H1 (cell line): ENCODE results near the gene LHFPL6. TPM values are rescaled to one million over a fixed set of nuclear protein-coding genes. Genes with fewer than 3 reads are reported as not detected.

ENCODE experiments used
- CTCF ChIA-PET: fragments of 300-600 bp; sonication (Branson Sonifier 250); formaldehyde crosslinking; loops from one replicate; lab custom pipeline; 2021; ENCODE audit not compliant: partially characterized antibody; lab: Charles Lee
- POLR2A ChIA-PET: fragments of 300-600 bp; sonication (Branson Sonifier 250); formaldehyde crosslinking; loops from one replicate; lab custom pipeline; 2021; ENCODE audit warnings: inconsistent platforms; ENCODE audit not compliant: partially characterized antibody; lab: Charles Lee
- DNase-seq, 2 experiments: peaks; one replicate each; pipeline versions ENCODE4 v3.0.0 to v3.0.0-alpha.2; 2010 to 2022; ENCODE audit warnings: low spot score in 2 of 2, low read depth in 1 of 2, mixed read lengths in 1 of 2
- FAIRE-seq: peaks from 2 replicates; lab custom pipeline; 2011; peaks lifted over from hg19 to GRCh38; lab: Jason Lieb, UNC
- H2AFZ ChIP-seq: 2 replicates; pipeline ENCODE4 v1.8.1; 2012; ENCODE audit warnings: low read length, inconsistent platforms
- H2AK5ac ChIP-seq: 2 replicates; pipeline ENCODE4 v1.6.1; 2013; ENCODE audit warnings: low read depth, low read length
- H2BK120ac ChIP-seq: replicated peaks from 2 replicates; pipeline ENCODE3; 2013; ENCODE audit warnings: low read depth, low read length, inconsistent platforms
- H2BK12ac ChIP-seq: 2 replicates; pipeline ENCODE4 v1.6.1; 2013; ENCODE audit warnings: low read depth, low read length
- H2BK15ac ChIP-seq: 2 replicates; pipeline ENCODE4 v1.6.1; 2013; ENCODE audit warnings: low read length
- H2BK20ac ChIP-seq: 2 replicates; pipeline ENCODE4 v1.6.1; 2013; ENCODE audit warnings: low read length
- H2BK5ac ChIP-seq: 2 replicates; pipeline ENCODE4 v1.6.1; 2013; ENCODE audit warnings: low read depth, low read length
- H3K14ac ChIP-seq: 2 replicates; pipeline ENCODE4 v1.6.1; 2013; ENCODE audit warnings: inconsistent platforms; ENCODE audit not compliant: insufficient read length
- H3K18ac ChIP-seq: 2 replicates; pipeline ENCODE4 v1.6.1; 2013; ENCODE audit warnings: low read length; ENCODE audit errors: extremely low read depth
- H3K23ac ChIP-seq: 2 replicates; pipeline ENCODE4 v1.6.1; 2013; ENCODE audit warnings: inconsistent platforms; ENCODE audit not compliant: insufficient read length
- H3K23me2 ChIP-seq: 2 replicates; pipeline ENCODE4 v1.6.1; 2013; ENCODE audit warnings: low read depth, low read length
- H3K27ac ChIP-seq: 2 replicates; pipeline ENCODE4 v1.6.1; 2011; ENCODE audit warnings: low read depth, low read length, inconsistent platforms
- H3K27me3 ChIP-seq, 4 experiments: replicated peaks in 1 of 4; 1 replicate in 1 of 4; 2 replicates in 3 of 4; pipeline versions ENCODE4 v1.6.1 to v1.8.1; 2011 to 2013; ENCODE audit warnings: low read length in 3 of 4, mild to moderate bottlenecking in 3 of 4, inconsistent platforms in 2 of 4, mixed read lengths in 2 of 4, moderate library complexity in 1 of 4; ENCODE audit not compliant: control insufficient read depth in 3 of 4, insufficient read depth in 3 of 4; ENCODE audit errors: extremely low read depth in 1 of 4
- H3K36me3 ChIP-seq, 4 experiments: 2 replicates each; pipeline versions ENCODE4 v1.6.1 to v1.8.1; 2011 to 2013; ENCODE audit warnings: mild to moderate bottlenecking in 4 of 4, low read length in 3 of 4, moderate library complexity in 2 of 4, control low read depth in 1 of 4, inconsistent platforms in 1 of 4; ENCODE audit not compliant: insufficient read depth in 4 of 4, control insufficient read depth in 2 of 4
- H3K4ac ChIP-seq: replicated peaks from 2 replicates; pipeline ENCODE3; 2013; ENCODE audit warnings: low read length, low read depth, mixed read lengths, inconsistent platforms; ENCODE audit not compliant: insufficient read length
- H3K4me1 ChIP-seq, 4 experiments: replicated peaks in 1 of 4; 1 replicate in 1 of 4; 2 replicates in 3 of 4; pipeline versions ENCODE4 v1.6.1 to v1.8.1; 2011 to 2013; ENCODE audit warnings: low read length in 3 of 4, inconsistent platforms in 2 of 4, mixed read lengths in 1 of 4; ENCODE audit not compliant: insufficient read depth in 4 of 4, control insufficient read depth in 3 of 4
- H3K4me2 ChIP-seq, 2 experiments: 2 replicates each; pipeline versions ENCODE4 v1.6.1 to v1.8.1; 2011 to 2013; ENCODE audit warnings: low read depth in 2 of 2, low read length in 2 of 2, control low read depth in 1 of 2, inconsistent platforms in 1 of 2, mild to moderate bottlenecking in 1 of 2; ENCODE audit not compliant: insufficient read depth in 1 of 2
- H3K4me3 ChIP-seq, 4 experiments: fragments of 200-600, 300-600 bp in 1 of 4; sonication (generic), shearing (Covaris generic), sonication (Bioruptor Twin) in 1 of 4; 2 replicates each; pipeline versions ENCODE4 v1.5.1 to v1.8.1; 2011 to 2016; ENCODE audit warnings: low read length in 4 of 4, low read depth in 3 of 4, control low read depth in 2 of 4, inconsistent platforms in 2 of 4, mild to moderate bottlenecking in 2 of 4, mixed read lengths in 1 of 4, moderate library complexity in 1 of 4; ENCODE audit not compliant: insufficient read depth in 2 of 4; ENCODE audit errors: extremely low read depth in 1 of 4
- H3K56ac ChIP-seq: replicated peaks from 2 replicates; pipeline ENCODE3; 2013; ENCODE audit warnings: low read depth, mild to moderate bottlenecking, mixed read lengths, low read length, inconsistent platforms; ENCODE audit not compliant: insufficient read length
- H3K79me1 ChIP-seq: 2 replicates; pipeline ENCODE4 v1.6.1; 2013; ENCODE audit warnings: low read depth, low read length, control low read depth
- H3K79me2 ChIP-seq, 2 experiments: 2 replicates each; pipeline versions ENCODE4 v1.6.1 to v1.8.1; 2012 to 2013; ENCODE audit warnings: low read length in 2 of 2, mild to moderate bottlenecking in 2 of 2, inconsistent platforms in 1 of 2; ENCODE audit not compliant: insufficient read depth in 2 of 2, control insufficient read depth in 1 of 2
- H3K9ac ChIP-seq, 4 experiments: replicated peaks in 1 of 4; 1 replicate in 1 of 4; 2 replicates in 3 of 4; pipeline versions ENCODE4 v1.6.1 to v1.8.1; 2011 to 2013; ENCODE audit warnings: low read depth in 3 of 4, low read length in 3 of 4, control low read depth in 2 of 4, mild to moderate bottlenecking in 2 of 4, moderate library complexity in 2 of 4, inconsistent platforms in 1 of 4; ENCODE audit errors: extremely low read depth in 1 of 4
- H3K9me3 ChIP-seq, 2 experiments: 2 replicates each; pipeline versions ENCODE4 v1.6.1 to v1.8.1; 2012 to 2013; ENCODE audit warnings: mild to moderate bottlenecking in 2 of 2, moderate library complexity in 2 of 2, control low read depth in 1 of 2, inconsistent platforms in 1 of 2, low read depth in 1 of 2, low read length in 1 of 2, mixed read lengths in 1 of 2; ENCODE audit not compliant: insufficient read depth in 2 of 2
- H4K20me1 ChIP-seq, 2 experiments: replicated peaks in 1 of 2; 2 replicates each; pipeline versions ENCODE3 to v1.8.1; 2011 to 2013; ENCODE audit warnings: inconsistent platforms in 2 of 2, low read length in 2 of 2, mild to moderate bottlenecking in 1 of 2; ENCODE audit not compliant: insufficient read depth in 2 of 2, control insufficient read depth in 1 of 2
- H4K5ac ChIP-seq: 2 replicates; pipeline ENCODE4 v1.6.1; 2013; ENCODE audit warnings: low read length, low read depth, mixed read lengths, inconsistent platforms; ENCODE audit not compliant: insufficient read length
- H4K8ac ChIP-seq: 2 replicates; pipeline ENCODE4 v1.8.0; 2013; ENCODE audit warnings: mild to moderate bottlenecking, moderate library complexity, low read length, inconsistent platforms; ENCODE audit not compliant: insufficient read depth; ENCODE audit errors: extremely low read depth
- H4K91ac ChIP-seq: replicated peaks from 2 replicates; pipeline ENCODE3; 2013; ENCODE audit warnings: low read length, mixed read lengths, inconsistent platforms; ENCODE audit not compliant: insufficient read length
- CREB1 ChIP-seq: IDR thresholded peaks from 2 replicates; pipeline ENCODE4 v1.6.1; 2012; ENCODE audit warnings: inconsistent platforms
- RXRA ChIP-seq: IDR thresholded peaks from 2 replicates; pipeline ENCODE4 v1.6.1; 2011; ENCODE audit warnings: low read depth, mild to moderate bottlenecking, low read length, moderate library complexity; ENCODE audit not compliant: insufficient read depth
- SIX5 ChIP-seq: IDR thresholded peaks from 2 replicates; pipeline ENCODE4 v1.6.1; 2011; ENCODE audit warnings: mild to moderate bottlenecking, low read depth, low read length
- SP2 ChIP-seq: IDR thresholded peaks from 2 replicates; pipeline ENCODE4 v1.6.1; 2012; ENCODE audit warnings: mild to moderate bottlenecking, low read length, inconsistent platforms
- SRF ChIP-seq: IDR thresholded peaks from 2 replicates; pipeline ENCODE4 v1.6.1; 2011; ENCODE audit warnings: mild to moderate bottlenecking, low read depth, low read length, moderate library complexity
- TAF1 ChIP-seq: IDR thresholded peaks from 2 replicates; pipeline ENCODE4 v1.6.1; 2011; ENCODE audit warnings: mild to moderate bottlenecking, low read depth, low read length
- TAF7 ChIP-seq: optimal IDR thresholded peaks from 2 replicates; pipeline ENCODE3; 2011; ENCODE audit warnings: low read depth, mild to moderate bottlenecking, inconsistent platforms, low read length, moderate library complexity, borderline replicate concordance
- WGBS, 2 experiments: shearing (Covaris generic) in 1 of 2; methylation state at CpG; one replicate each; pipeline versions ENCODE4 v1.1.6 to v1.1.7; 2013 to 2015; ENCODE audit warnings: low lambda C conversion rate in 2 of 2, mixed read lengths in 2 of 2, inconsistent platforms in 1 of 2, low coverage in 1 of 2, missing lambda C conversion rate in 1 of 2; ENCODE audit not compliant: insufficient replicate concordance in 2 of 2, insufficient coverage in 1 of 2, insufficient read length in 1 of 2; ENCODE audit errors: extremely low coverage in 1 of 2, missing lambda C conversion rate in 1 of 2; 5-methylcytosine and 5-hydroxymethylcytosine counted together
- polyA plus RNA-seq, 7 experiments: library from polyadenylated mRNA; depleted of rRNA in 3 of 7; stranded (reverse) in 5 of 7; unstranded in 2 of 7; fragments of >200 nt in 5 of 7; fragments of 200-250 nt in 2 of 7; gene quantifications; 1 replicate in 5 of 7; 2 replicates in 1 of 7; 4 replicates in 1 of 7; pipeline versions ENCODE4 v1.2.1 to v1.2.3, GENCODE V29; 2011 to 2013; ENCODE audit warnings: missing spikeins in 2 of 7, mixed read lengths in 2 of 7
- total RNA-seq: library from RNA; stranded (reverse); fragmentation: NEBNext Ultra II Directional; extraction: Animal tissue kit (Norgen Biotek cat#: 25700); gene quantifications from 2 replicates; pipeline ENCODE4 v1.2.1, GENCODE V29; 2021

The LHFPL6 gene
- total and polyA plus RNA-seq, 2 of the 8 experiments (the other 6 are each of a cell fraction or from before 2014, with no cell fraction given): 7.6 to 17.0 TPM

DNA sequence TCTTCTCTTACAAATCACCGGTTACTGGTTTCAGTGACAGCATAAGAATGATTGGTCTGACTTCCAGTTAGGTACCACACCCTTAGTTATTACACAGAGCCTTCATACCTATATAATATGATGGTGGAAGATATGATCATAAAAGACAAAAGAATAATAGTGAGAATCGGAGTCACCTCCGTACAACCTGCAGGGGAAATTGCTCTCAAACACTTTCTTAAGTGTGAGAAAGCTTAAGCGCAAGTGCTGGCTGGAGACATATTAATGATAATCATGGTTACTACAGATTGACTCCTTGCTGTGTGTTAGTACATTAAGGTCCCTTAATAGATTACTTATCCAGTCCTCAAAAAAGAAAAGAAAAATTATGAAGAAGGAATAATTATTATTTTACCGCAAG, 1.8 kb upstream of the LHFPL6 start:
- 83% methylated on average over 5 of the region's 5 CpGs; no CpG with 5 or more reads in 1 of the 2 experiments for WGBS, 2 experiments
- no peak for DNase-seq
- Histone ChIP-seq H3K79me1 (no peaks in the 10 kb centered on the region), H4K20me1 (no peaks in the 10 kb centered on the region), H3K4me3 (no peak overlapping the region), H3K27ac (no peak overlapping the region), H2BK5ac (no peak overlapping the region), H2AK5ac (no peak overlapping the region), H3K9me3 (no peaks in the 10 kb centered on the region), H2BK20ac (no peak overlapping the region), H3K56ac (no peak overlapping the region), H2AFZ (no peak overlapping the region)
- no peak for TF ChIP-seq TAF7
- TF ChIP-seq SIX5: no peak
- no peak for TF ChIP-seq TAF1
- TF ChIP-seq SRF: no peak
- no peak for TF ChIP-seq SP2
- no peak for TF ChIP-seq RXRA
- no peak for TF ChIP-seq CREB1
- TF ChIP-seq, all 59 proteins: peak for 0
- Histone ChIP-seq H3K4ac (no peak overlapping the region), H3K18ac (no peak overlapping the region), H4K5ac (no peak overlapping the region), H3K4me1 (peaks cover 0 to 6% (median 2%) of the 10 kb centered on the region in 4 experiments; a peak in 2 of 7 replicates), H2BK15ac (no peak overlapping the region), H3K9ac (no peak overlapping the region), H3K4me2 (no peak overlapping the region), H3K23ac (no peak overlapping the region), H2BK12ac (no peak overlapping the region), H4K91ac (no peak overlapping the region), H3K36me3 (no peaks in the 10 kb centered on the region), H3K23me2 (peaks cover 7% of the 10 kb centered on the region), H3K14ac (no peak overlapping the region), H3K27me3 (peaks cover 0 to 8% (median 4%) of the 10 kb centered on the region in 4 experiments; a peak in 2 of 7 replicates), H2BK120ac (no peak overlapping the region), H3K79me2 (no peaks in the 10 kb centered on the region), H4K8ac (no peak overlapping the region)
- FAIRE-seq: no peak
- CTCF ChIA-PET: interaction anchor here (0.9 to 3.8 kb wide), 6 partner anchors 7 to 336 kb away, joined by 3 to 23 read pairs (median 5); no protein-coding TSS in a partner anchor
- POLR2A ChIA-PET: no interaction called here
